Dedifferentiated amniotic fluid mesenchymal stem cell (primary cell): ENCODE results near the gene TBXAS1.

Experiments used
- DNase-seq: peaks from one replicate; pipeline ENCODE4 v3.0.0-alpha.2; 2016; ENCODE audit errors: extremely low spot score

TBXAS1 gene

DNA sequence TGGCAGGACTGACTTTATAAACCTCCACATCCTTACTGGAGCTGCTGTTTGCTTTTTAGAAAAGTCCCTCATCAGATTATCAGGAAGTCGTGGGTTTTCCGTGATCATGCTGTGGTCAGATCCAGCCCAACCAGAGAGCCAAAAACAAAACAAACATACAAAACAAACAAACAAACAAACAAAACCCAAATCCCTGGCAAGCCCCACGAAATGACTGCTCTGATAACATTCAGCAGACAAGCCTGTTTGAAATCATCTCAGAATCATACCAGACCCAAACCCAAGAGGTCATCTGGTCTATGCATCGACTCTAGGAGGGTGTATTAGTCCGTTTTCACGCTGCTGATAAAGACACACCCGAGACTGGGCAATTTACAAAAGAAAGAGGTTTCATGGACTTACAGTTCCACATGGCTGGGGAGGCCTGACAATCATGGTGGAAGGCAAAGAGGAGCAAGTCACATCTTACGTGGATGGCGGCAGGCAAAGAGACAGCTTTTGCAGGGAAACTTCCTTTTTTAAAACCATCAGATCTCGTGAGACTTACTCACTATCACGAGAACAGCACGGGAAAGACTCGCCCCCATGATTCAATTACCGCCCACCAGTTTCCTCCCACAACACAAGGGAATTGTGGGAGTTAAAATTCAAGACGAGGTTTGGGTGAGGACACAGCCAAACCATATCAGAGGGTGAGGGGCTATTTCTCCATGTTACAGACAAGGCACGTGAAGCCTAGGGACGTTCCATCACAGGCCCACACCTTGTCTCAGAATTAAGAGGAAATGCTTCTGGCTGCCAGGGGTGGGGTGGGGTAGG is 148.0 kb downstream of the TBXAS1 start:
- DNase-seq, result no peak

DNA sequence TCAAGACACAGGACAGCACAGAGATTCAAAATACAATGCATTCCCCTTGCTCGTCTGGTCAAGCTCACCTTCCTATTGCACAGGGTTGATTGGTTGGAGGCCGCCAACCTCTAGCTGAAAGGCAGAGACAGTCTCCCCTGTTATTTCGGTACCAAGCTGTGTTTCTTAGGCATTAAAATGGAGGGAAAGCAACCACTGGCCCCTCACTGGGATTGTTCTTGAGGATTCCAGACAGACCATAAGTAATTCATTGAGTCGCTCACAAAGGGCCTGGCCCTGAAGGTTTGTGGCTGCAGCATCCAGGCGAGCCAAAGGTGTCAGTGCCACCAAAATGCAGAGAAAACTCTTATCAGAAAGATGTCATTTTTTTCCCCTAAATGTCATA is 152.4 kb downstream of the TBXAS1 start:
- no peak for DNase-seq

DNA sequence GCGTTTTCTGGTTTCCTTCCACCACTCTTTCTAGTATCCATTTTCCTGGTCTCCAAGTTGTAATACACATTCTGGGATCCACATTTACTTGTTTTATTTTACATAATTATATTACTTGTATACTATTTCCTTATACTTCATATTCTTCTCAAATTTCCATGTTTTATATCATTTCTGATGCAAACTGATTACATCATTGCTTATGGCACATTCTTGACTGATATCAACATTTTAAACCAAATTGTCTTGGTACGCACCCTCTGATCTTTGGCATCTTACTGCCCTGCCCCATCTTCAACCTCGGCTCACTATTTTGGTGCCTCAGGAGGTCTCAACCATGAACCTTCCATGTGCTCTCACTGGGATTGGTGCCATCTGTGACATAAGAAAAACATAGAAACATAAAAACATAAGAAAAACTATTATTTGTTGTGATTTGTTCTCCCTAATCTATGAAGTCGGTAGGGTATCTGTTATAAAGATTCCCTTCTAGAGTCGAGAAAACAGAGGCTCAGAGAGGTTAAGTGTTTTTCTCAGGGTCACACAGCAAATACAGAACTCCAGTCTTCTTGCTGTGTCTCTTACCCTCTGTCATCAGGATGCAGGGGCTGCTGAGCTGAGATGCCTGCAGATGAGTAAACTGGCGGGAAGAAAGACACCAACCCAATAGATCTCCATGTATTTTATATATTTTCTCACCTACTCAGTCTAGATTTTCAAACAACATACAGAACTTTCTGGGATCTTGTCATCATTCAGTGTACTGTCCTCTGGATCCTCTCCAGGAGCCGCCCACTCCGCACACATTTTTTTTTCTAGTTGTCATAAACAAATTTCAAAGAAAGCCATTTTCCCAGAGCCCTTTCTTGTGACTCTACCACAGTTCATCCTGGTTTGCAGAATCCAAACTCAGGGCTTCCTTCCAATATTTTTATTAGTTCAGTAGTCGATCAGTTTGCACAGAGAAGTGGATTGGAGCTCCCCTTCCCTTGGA is 154.2 kb downstream of the TBXAS1 start:
- DNase-seq, result no peak

DNA sequence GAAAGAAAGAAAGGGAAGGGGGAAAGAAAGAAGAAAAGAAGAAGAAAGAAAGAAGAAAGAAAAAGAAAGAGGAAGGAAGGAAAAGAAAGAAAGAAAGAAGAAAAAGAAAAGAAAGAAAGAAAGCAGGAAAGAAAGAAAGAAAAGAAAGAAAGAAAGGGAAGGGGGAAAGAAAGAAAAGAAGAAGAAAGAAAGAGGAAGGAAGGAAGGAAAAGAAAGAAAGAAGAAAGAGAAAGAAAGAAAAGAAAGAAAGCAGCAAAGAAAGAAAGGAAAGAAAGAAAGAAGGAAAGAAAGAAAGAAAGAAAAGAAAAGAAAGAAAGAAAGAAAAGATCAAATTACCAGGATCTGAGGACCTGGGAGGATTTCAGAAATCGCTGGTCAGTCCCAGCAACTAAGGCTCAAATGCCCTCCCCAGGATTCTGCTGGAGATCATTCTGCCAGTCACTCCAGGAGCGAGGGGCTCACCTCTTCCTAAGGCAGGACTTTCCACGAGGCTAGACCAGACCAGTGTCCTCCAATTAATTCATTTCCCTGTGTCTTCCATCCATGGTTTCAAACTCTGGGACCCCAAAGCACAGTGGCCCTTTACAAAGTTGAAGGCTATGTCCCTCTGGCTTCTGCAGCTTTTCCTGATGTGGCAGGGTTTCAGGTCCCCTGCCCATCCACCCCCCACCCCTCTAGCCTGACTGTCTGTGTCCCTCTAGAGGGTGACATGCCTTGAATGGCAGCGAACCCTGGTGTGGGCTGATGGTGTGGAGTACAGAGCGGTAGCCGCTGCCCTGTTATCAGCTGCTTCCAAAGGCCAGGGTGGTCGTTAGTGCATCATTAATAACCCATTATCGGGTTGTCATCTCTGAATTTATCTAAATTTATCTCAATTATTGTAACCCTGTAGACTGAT is 155.8 kb downstream of the TBXAS1 start:
- DNase-seq, result no peak

DNA sequence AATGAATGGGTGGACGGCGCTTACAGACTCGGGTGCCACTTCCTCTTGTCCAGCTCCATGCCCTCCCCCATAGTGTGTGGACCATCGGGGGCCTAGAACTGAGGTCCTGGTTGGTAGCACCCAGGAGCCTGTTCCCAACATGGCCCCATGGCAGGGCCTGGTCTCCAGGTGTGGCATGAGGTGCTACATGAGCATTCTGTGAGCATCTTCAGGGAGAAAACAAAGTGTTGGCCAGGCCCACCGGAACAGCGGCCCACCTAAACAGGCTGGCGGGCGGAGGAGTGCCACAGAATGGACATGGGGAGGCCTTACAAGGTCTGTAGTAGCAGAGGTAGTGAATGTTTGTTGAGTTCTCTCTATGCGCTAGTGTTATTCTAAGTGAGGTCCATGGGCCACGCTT is 156.7 kb downstream of the TBXAS1 start:
- DNase-seq, result no peak

DNA sequence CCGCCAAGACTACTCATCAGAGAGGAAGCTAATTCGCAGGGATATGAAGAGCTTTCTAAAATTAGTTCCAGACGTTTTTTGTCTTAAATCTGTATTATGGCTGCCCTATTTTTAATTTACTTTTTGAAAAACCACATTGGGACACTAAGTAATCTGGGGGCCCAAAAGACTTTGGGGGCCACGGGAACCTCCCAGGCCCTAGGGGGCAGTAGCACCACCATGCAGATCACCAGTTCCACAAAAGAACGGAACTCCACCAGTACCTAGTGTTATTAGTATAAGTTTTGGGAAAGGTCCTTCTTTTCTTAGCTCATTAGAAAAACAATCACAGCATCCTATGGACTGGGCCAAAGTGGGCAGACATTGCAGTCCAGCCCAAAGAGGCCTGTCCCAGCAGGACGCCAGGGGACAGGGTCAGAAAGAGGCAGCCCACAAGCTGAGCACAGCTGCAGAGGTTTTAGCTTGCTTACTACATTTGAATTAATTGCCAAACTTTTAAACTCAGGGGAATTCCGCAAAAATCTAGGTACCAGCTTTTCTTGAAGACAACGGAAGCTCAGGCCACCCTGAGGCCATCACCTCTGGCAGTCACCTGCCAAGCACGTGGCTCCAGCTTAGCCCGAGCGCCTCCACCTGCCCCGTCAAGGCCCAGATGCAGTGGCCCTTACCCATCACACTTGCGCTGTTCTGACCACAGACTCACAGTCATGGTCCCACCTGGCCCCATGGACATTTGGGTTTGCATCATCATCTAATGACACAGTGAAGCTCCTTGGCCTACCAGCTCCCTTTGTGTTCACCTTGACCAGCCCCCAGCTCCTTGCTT is 158.8 kb downstream of the TBXAS1 start:
- no peak for DNase-seq

DNA sequence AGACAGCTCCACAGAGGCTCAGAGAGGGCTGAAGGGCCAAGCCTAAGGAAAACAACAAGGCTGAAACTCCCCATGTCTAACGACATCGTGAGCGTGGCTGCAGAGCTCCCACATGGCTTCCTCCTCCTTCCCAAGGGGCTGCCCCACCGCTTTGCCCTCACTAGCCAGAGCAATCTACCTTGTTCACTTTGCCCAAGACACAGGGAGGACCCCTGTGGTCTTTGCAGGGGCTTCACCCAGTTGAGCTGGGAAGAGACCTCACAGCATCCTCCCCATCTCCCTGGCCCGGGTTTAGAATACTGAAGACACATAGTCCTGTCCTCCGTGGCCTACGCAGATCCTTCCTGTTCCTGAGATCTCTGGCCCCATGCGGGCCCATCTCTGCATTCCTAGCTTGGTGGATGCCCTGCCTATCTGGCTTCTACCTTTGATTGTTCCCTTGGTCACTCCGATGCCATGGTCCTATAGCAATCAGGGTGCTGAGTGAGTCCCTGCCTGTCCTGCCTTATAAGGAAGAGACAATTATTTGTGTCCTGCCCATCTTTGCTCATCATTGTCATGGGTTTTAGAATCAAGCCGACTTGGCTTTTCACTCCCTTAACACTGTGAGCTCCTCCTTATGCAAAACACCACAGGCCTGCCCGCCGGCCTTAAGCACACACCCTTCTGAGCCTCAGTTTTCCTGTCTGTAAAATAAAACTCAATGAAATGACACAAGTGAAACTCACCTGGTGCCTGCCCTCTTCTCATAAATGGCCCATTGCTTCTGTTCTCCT is 160.5 kb downstream of the TBXAS1 start:
- DNase-seq, result no peak

DNA sequence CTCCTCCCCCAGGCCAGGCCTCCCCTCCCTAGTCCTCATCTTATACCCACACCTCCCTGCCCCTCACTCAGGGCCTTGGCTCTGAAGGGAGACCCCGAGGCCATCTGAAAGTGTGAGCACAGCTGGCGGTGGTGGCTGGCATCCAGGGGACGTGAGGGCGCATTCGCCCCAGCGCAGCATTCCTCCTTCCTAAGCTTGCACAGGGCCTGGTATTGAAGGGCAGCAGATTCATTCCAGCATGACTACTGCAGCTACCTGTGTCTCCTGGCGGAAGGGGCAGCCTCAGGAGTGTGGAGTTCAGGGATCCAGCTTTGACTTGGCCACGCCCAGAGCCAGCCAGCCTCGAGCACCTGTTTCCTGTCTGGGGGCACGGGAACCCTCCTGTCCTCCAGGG is 161.1 kb downstream of the TBXAS1 start:
- no peak for DNase-seq

DNA sequence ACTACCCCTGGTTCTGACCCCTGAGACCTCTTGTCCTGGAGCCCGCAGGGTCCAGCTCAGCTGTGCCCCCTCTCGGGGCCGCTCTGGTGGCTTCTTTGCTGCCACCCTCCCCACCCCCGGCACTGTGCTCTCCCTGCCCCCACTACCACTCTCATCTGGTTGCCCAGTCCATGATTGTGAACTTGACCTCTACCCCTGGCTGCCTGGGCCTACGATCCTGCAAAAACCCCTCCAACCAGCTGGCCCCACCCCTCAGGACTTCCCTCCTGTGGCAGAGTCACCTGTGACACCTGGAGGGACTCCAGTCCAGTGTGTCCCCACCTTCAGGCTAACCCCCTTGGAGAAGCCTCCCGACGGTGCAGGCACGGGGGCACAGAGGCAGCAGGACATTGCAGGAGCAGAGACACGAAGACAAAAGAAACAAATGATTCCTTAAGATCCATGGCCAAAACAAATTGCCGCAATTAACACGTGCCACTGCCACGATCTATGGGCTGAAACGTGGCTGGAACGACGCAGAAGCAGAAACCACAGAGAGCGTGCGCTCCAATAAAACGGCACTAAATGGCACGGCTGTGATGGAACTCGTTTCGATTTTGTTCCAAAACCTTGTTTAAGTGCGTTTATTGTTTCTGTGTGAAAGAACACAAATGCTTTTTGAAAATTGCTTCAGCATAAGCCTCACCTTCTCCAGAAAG is 161.7 kb downstream of the TBXAS1 start:
- no peak for DNase-seq

DNA sequence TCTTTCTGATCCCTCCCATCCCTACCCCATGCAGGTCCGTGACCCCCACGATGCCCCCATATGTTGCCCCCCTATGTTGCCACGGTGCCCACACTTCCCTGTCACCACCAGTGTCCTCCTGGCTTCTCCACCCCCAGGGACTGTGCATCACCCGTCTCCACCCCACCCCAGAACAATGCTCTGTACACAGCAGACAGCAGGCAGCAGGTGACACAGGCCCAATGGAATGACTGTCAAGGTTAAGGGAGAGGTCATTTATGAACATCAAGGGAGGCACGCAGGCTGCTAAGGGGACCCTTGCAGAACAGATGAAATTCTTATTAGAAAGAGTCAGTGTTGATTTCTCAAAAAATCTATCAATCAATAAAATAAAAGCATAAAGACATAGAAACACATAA is 162.2 kb downstream of the TBXAS1 start:
- DNase-seq, result no peak

DNA sequence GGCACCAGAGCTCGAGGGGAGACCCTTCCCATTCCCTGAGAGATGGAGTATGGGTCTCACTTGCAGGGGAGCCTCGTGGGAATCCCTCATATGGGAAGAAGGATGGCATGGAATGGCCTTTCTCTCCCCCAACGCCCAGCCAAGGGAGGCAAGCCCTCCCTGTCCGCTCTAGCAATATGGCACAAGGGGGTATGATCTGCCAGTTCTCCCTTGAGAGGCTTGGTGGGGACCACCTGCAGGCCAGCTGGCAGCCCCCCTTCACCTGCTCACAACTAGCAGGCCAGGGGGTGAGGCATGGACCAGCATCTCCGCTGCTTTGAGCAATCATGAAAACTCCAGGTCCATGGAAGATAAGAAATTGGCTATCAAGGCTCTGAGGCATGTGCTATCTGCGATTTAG is 162.8 kb downstream of the TBXAS1 start:
- DNase-seq, result no peak

DNA sequence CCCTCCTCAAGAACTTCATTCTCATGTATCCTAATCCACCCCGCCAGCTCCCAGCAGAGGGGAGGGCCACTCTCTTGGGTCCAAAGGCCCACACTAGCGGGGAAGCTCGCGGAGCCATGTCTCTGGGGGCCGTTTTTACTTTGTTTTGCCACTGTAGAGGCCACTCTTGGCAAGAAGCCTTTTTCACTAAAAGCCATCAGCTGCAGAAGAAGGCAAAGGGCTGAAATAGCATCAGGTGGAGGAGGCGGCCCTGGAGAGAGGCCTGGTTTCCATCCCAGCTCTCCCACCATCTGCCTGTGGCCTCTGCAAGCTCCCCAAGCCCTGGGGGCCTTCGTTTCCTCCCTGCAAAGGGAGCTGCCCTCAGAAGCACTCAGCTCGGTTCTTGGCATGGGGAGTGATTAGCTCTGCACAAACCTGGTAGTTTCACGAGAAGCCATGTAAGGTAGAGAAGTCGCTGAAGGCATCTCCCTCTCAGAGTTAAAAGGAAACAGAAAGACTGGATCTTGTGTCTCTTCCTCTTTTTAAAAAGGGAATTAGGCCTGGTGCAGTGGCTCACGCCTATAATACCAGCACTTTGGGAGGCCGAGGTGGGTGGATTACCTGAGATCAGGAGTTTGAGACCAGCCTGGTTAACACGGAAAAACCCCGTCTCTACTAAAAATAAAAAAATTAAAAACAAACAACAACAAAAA is 163.4 kb downstream of the TBXAS1 start:
- DNase-seq, result no peak

DNA sequence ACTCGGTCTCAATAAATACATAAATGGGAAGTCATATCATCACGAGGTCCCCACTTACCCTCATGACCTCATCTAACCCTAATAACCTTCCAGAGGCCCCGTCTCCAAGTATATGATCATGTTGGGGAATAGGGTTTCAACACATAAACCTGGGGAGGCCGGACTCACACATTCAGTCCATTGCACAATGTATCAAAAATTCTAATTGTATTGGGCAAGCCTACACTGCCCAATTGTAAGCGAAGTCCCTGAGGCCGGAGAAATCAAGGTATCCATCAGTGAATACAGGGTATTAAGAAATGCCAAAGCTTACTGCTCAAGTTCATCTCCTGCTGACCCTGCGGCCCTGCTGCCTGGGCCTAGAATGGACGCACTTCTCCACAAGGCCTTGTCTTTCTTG is 164.1 kb downstream of the TBXAS1 start:
- no peak for DNase-seq

DNA sequence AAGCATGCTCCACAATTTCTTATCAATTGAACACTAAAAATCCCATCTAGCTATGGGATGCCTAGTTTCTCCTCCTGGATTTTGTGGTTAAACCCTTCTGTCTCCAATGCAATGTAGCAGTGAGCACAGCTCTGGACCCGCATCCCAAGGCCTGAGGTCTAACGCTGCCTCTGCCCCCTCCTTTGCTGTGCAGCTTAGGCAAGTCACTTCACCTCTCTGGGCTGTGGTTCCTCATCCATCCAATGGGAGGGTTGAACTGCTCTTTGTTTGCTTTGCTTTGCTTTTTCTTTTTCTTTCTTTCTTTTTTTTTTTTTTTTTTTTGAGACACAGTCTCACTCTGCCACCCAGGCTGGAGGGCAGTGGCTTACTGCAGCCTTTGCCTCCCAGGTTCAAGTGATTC is 164.5 kb downstream of the TBXAS1 start:
- no peak for DNase-seq

DNA sequence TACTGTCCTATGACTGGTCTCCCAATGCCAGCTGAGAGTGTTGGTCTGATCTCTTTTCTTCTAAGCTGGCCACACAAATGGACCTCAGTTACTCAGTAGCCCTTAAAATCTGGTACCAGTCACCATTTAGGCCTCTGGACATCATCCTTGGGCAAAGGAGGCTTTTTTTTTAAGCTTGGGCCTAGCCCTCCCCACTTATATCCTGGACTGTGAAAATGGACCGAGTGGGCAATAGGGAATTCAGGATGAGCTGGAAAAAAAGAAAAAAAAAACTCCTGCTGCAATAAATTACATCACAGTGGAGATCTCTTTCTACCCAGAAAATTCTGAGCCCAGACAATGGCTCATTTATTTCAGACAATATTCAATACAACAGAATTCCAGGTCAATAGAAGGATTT is 165.3 kb downstream of the TBXAS1 start:
- no peak for DNase-seq

DNA sequence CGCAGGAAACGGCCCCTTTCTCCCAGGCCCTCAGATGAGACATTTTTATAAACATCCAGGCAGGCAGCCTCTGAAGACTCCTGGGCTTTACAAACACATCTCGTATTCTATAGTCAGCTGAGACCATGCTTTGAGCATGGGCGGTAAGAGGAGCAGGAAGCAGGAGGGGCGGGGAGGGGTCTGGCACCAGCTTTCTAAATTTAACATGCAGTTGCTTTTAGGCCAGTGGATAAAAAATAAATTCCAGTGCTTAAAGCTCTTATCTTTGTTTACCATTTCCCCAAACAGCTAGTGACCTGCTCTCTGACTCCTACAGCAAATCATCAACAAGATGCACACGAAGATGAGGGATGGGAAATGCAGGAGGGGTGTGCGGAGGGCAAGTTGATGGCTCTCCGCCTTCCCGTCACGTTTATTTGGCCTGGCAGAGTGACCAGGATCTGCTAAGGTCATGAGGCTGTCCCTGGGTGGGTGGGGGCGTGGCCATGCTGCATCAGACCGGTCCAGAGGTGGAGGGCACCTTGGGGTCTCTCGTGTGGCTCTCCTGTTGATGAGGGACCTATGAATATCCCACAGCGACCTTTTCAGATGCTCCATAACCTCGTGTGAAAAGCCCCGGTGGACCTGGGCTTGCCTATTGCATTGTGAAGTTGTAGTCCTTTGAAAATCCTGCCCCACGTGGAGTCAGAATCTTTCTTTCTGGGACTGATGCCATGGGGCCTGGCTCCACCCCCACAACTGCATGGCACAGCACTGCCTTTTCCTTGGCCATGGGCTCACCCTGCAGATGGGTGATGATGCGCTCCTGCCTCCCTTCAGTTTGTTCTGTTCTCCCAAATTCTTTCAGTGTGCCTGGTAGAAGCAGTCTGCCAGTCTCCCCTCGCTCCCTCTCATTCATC is 166.2 kb downstream of the TBXAS1 start:
- DNase-seq, result no peak

DNA sequence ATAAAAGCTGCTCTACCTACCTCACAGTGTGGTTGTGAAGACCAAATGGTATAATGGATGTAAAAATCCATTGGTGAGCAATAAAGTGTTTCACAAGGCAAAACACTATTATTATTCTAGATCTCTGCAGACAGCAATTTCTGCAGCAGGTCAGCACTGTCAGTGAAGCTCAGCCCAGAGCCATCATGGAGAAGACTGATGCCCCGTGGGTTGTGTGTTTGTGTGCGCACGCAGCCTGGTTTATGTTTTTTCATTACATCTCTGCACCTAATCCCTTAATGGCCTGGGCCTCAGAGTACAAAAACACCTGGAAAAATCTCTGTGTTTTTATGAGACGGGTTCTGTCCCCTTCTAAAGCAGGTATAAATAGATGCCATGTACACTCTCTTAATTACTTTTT is 169.5 kb downstream of the TBXAS1 start:
- no peak for DNase-seq

DNA sequence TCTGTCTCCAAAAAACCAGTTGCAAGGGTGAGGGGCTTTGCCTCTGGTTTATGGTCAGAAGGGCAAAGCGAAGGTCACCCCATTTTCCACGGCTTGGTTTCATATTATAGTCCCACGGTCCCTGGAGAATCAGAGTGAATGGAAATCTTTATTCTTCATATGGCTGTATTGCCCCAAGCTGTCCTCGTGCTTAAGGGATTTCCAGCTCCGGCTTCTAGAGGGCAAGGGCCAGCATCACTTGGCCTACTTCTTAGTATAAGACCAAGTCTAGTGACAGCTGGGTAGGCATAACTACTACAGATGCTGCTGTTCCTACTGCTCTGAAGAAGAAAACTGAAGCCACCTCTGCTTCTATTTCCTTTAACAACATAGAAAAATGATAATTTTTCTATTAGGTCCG is 170.5 kb downstream of the TBXAS1 start:
- no peak for DNase-seq
